ENCODE results near the gene IFIT2. TPM values are rescaled to one million over a fixed set of nuclear protein-coding genes. Genes with fewer than 3 reads are reported as not detected.

Gene IFIT2
- total RNA-seq, 1 experiment from 2014 or later: not detected

GRCh38 chr10:89270153-89270483 is 31.7 kb upstream of the IFIT2 start:
- Histone ChIP-seq H4K20me1 (ENCODE audit: control insufficient read depth, insufficient read depth, insufficient read length) (no peaks in the 10 kb centered on the region), H4K91ac (ENCODE audit: insufficient read length, low read depth, low read length) (no peak overlapping the region), H3K4me2 (ENCODE audit: insufficient read depth, insufficient read length, low read length) (no peak overlapping the region), H3K4me1 (ENCODE audit: insufficient read depth, low read length) (no peaks in the 10 kb centered on the region; the same call in 1 of the 2 replicates), H4K8ac (replicated peaks; ENCODE audit: insufficient read length, low read depth, low read length) (no peak overlapping the region), H3K4ac (ENCODE audit: low read depth, low read length) (no peak overlapping the region), H2AFZ (ENCODE audit: low read length) (no peak overlapping the region), H3K18ac (ENCODE audit: insufficient read length, low read depth, low read length) (no peak overlapping the region), H2BK20ac (ENCODE audit: low read depth, low read length, poor library complexity, severe bottlenecking) (no peak overlapping the region), H2AK5ac (ENCODE audit: insufficient read length, low read length) (no peak overlapping the region), H3K27ac (ENCODE audit: insufficient read length, low read depth, low read length) (no peak overlapping the region), H3K23ac (ENCODE audit: insufficient read length, low read depth, low read length) (no peak overlapping the region), H2BK15ac (ENCODE audit: low read depth, low read length) (no peak overlapping the region), H2BK12ac (ENCODE audit: insufficient read length, low read depth, low read length) (no peak overlapping the region), H3K9me3 (ENCODE audit: control insufficient read depth, low read depth, low read length) (no peaks in the 10 kb centered on the region), H4K5ac (ENCODE audit: insufficient read length, low read depth, low read length) (no peak overlapping the region), H3K56ac (ENCODE audit: insufficient read length, low read depth, low read length) (no peak overlapping the region), H2BK5ac (ENCODE audit: insufficient read length, low read length) (no peak overlapping the region), H3K14ac (ENCODE audit: insufficient read depth, low read length) (no peak overlapping the region), H3K27me3 (ENCODE audit: insufficient read depth, low read length) (no peaks in the 10 kb centered on the region), H3T11ph (ENCODE audit: low read length) (no peak overlapping the region), H3K79me2 (ENCODE audit: insufficient read depth, low read length) (no peaks in the 10 kb centered on the region), H3K9ac (ENCODE audit: extremely low read depth, insufficient read length, low read length) (no peak overlapping the region), H3K79me1 (ENCODE audit: insufficient read depth, low read depth, low read length, poor library complexity, severe bottlenecking) (no peaks in the 10 kb centered on the region), H2BK120ac (ENCODE audit: low read depth, low read length, poor library complexity, severe bottlenecking) (no peak overlapping the region), H3K23me2 (ENCODE audit: insufficient read length, low read depth, low read length, poor library complexity, severe bottlenecking) (no peaks in the 10 kb centered on the region)
- no peaks in the 10 kb centered on the region for H3K27me3 Mint-ChIP-seq (ENCODE audit: low read depth)
- no peak for TF ChIP-seq CTCF (conservative IDR thresholded peaks at IDR 0.05)
- H3K4me3 Mint-ChIP-seq: no peak overlapping the region
- H3K4me1 Mint-ChIP-seq: peaks cover 6 to 11% of the 10 kb centered on the region in 2 experiments; a peak in 3 of 4 replicates
- no peaks in the 10 kb centered on the region for H3K9me3 Mint-ChIP-seq
- H3K36me3 Mint-ChIP-seq (ENCODE audit: insufficient read depth in 1 of 3, low read depth in 3 of 3): no peaks in the 10 kb centered on the region
- DNase-seq: no peak
- no peak overlapping the region for H3K27ac Mint-ChIP-seq

All from H9 (cell line).